HCT116 (cell line): Measurements from ENCODE around the gene PRKAR1A. TPM values are rescaled to one million over a fixed set of nuclear protein-coding genes. Genes with fewer than 3 reads are reported as not detected.

Experiments used
- ATAC-seq: fragments of 200-7000 bp; cut with Tn5 transposase; 2 replicates; pipeline ENCODE4 v1.9.1; 2020; ENCODE audit warnings: mild to moderate bottlenecking, moderate library complexity
- BruUV-seq: library from RNA; stranded (reverse); fragments of 400-500 nt; replicated peaks from 2 replicates; lab custom pipeline; 2021; lab: Mats Ljungman, UMichigan
- CTCF ChIA-PET: fragments of 300-600 bp; sonication (Branson Sonifier 250); formaldehyde crosslinking; loops from one replicate; lab custom pipeline; 2021; ENCODE audit warnings: antibody characterized with exemption; lab: Charles Lee
- POLR2A ChIA-PET: fragments of 300-600, 350-600 bp; sonication (Branson Sonifier 250); formaldehyde crosslinking; loops from one replicate; lab custom pipeline; 2021; ENCODE audit warnings: antibody characterized with exemption; lab: Charles Lee
- RAD21 ChIA-PET, 2 experiments: fragments of 300-600 bp; sonication (Branson Sonifier 250); formaldehyde crosslinking; loops; one replicate each; lab custom pipeline; 2023; ENCODE audit warnings: low total read pairs in 2 of 2; ENCODE audit not compliant: uncharacterized antibody in 2 of 2, unreplicated experiment in 2 of 2, low non-redundant PET in 1 of 2; lab: Charles Lee
- DNase-seq: peaks from one replicate; pipeline ENCODE4 v3.0.0-alpha.2; 2010; ENCODE audit warnings: low read depth, low spot score
- H2AFZ ChIP-seq: fragments of 200-600 bp; shearing (Covaris generic), sonication (generic); 2 replicates; pipeline ENCODE4 v1.6.1; 2017; ENCODE audit warnings: low read depth, mixed run types, mixed read lengths, antibody characterized with exemption, low read length; ENCODE audit not compliant: poor library complexity, severe bottlenecking
- H3K27ac ChIP-seq: 2 replicates; pipeline ENCODE4 v1.5.1; 2012; ENCODE audit warnings: low read depth, low read length
- H3K27me3 ChIP-seq: fragments of 200-600 bp; sonication (generic); 2 replicates; pipeline ENCODE4 v1.6.1; 2016; ENCODE audit warnings: mixed run types, low read length, mixed read lengths; ENCODE audit not compliant: insufficient read depth
- H3K36me3 ChIP-seq, 2 experiments: fragments of 200-500 bp in 1 of 2; fragments of 200-600 bp in 1 of 2; sonication (Bioruptor generic) in 1 of 2; sonication (generic) in 1 of 2; 2 replicates each; pipeline versions ENCODE4 v1.5.1 to v1.6.1; 2014 to 2016; ENCODE audit warnings: low read length in 2 of 2, inconsistent platforms in 1 of 2, mixed read lengths in 1 of 2, mixed run types in 1 of 2; ENCODE audit not compliant: insufficient read depth in 2 of 2, control insufficient read depth in 1 of 2
- H3K4me1 ChIP-seq, 2 experiments: fragments of 200-600 bp in 1 of 2; sonication (generic) in 1 of 2; 2 replicates each; pipeline versions ENCODE4 v1.5.1 to v1.6.1; 2012 to 2017; ENCODE audit warnings: low read length in 2 of 2, inconsistent platforms in 1 of 2, mild to moderate bottlenecking in 1 of 2, mixed read lengths in 1 of 2, mixed run types in 1 of 2, moderate library complexity in 1 of 2; ENCODE audit not compliant: insufficient read depth in 2 of 2, control insufficient read depth in 1 of 2
- H3K4me2 ChIP-seq: fragments of 200-600 bp; sonication (generic); 2 replicates; pipeline ENCODE4 v1.6.1; 2017; ENCODE audit warnings: mixed run types, low read length, mixed read lengths
- H3K4me3 ChIP-seq, 2 experiments: fragments of 200-600 bp in 1 of 2; sonication (generic) in 1 of 2; replicated peaks in 1 of 2; 2 replicates each; pipeline ENCODE4 v1.5.1; 2011 to 2016; ENCODE audit warnings: low read length in 2 of 2, control low read depth in 1 of 2, low read depth in 1 of 2, mild to moderate bottlenecking in 1 of 2, mixed read lengths in 1 of 2, mixed run types in 1 of 2
- H3K79me2 ChIP-seq: fragments of 200-600 bp; sonication (generic); 2 replicates; pipeline ENCODE4 v1.6.1; 2017; ENCODE audit warnings: mild to moderate bottlenecking, mixed run types, low read length, moderate library complexity, mixed read lengths; ENCODE audit not compliant: insufficient read depth
- H3K9ac ChIP-seq: fragments of 200-600 bp; sonication (generic); 2 replicates; pipeline ENCODE4 v1.6.1; 2016; ENCODE audit warnings: low read length, mixed read lengths
- H3K9me2 ChIP-seq: fragments of 200-600 bp; sonication (generic), shearing (Covaris generic); 2 replicates; pipeline ENCODE4 v1.6.1; 2017; ENCODE audit warnings: mixed run types, mild to moderate bottlenecking, moderate library complexity; ENCODE audit not compliant: insufficient read depth
- H3K9me3 ChIP-seq, 2 experiments: fragments of 200-500 bp in 1 of 2; fragments of 200-600 bp in 1 of 2; sonication (Bioruptor generic) in 1 of 2; sonication (generic) in 1 of 2; 2 replicates each; pipeline ENCODE4 v1.6.1; 2014 to 2017; ENCODE audit warnings: low read length in 2 of 2, mixed read lengths in 2 of 2, inconsistent platforms in 1 of 2, low read depth in 1 of 2, mild to moderate bottlenecking in 1 of 2, mixed run types in 1 of 2, moderate library complexity in 1 of 2; ENCODE audit not compliant: control insufficient read depth in 1 of 2, insufficient read depth in 1 of 2
- H4K20me1 ChIP-seq: fragments of 200-600 bp; sonication (generic), shearing (Covaris generic); 2 replicates; pipeline ENCODE4 v1.6.1; 2017; ENCODE audit warnings: mixed run types, mild to moderate bottlenecking, moderate library complexity; ENCODE audit not compliant: insufficient read depth
- CBX3 ChIP-seq: IDR thresholded peaks from 2 replicates; pipeline ENCODE4 v1.6.1; 2012; ENCODE audit warnings: low read depth
- EGR1 ChIP-seq: IDR thresholded peaks from 2 replicates; pipeline ENCODE4 v1.6.1; 2012; ENCODE audit warnings: low read depth
- ELF1 ChIP-seq: IDR thresholded peaks from 2 replicates; pipeline ENCODE4 v1.6.1; 2012; ENCODE audit warnings: low read depth, borderline replicate concordance
- JUND ChIP-seq: IDR thresholded peaks from 2 replicates; pipeline ENCODE4 v1.6.1; 2012
- POLR2A ChIP-seq: IDR thresholded peaks from 2 replicates; pipeline ENCODE4 v1.7.0; 2011; ENCODE audit warnings: borderline replicate concordance; ENCODE audit not compliant: insufficient read depth, insufficient read length; ENCODE audit errors: extremely low read depth
- POLR2AphosphoS5 ChIP-seq: IDR thresholded peaks from 2 replicates; pipeline ENCODE4 v1.6.1; 2011; ENCODE audit warnings: mild to moderate bottlenecking, low read depth, low read length, moderate library complexity
- SIN3A ChIP-seq: IDR thresholded peaks from 2 replicates; pipeline ENCODE4 v1.6.1; 2012; ENCODE audit warnings: low read depth
- TCF7L2 ChIP-seq: IDR thresholded peaks from 2 replicates; pipeline ENCODE4 v1.7.0; 2011; ENCODE audit warnings: borderline replicate concordance, inconsistent platforms; ENCODE audit not compliant: insufficient read depth, insufficient read length; ENCODE audit errors: extremely low read depth
- YY1 ChIP-seq: IDR thresholded peaks from 2 replicates; pipeline ENCODE4 v1.6.1; 2011; ENCODE audit warnings: low read length, low read depth, moderate library complexity, mild to moderate bottlenecking; ENCODE audit not compliant: insufficient replicate concordance; ENCODE audit errors: extremely low read depth
- ZFX ChIP-seq: fragments of 450-650 bp; IDR thresholded peaks from 2 replicates; pipeline ENCODE4 v1.6.1; 2017
- intact Hi-C: fragments of 100-400 bp; cut with micrococcal nuclease; formaldehyde crosslinking; loops from 2 replicates; pipeline ENCODE4 v1.10.0; 2022
- total RNA-seq: library from RNA; stranded (reverse); gene quantifications from one replicate; pipeline ENCODE4 v1.2.1, GENCODE V29; 2021; ENCODE audit not compliant: unreplicated experiment
- TF ChIP-seq, protein P1 (sequence below): IDR thresholded peaks from 2 replicates; pipeline ENCODE4 v1.6.1; 2012
- TF ChIP-seq, protein P2 (sequence below): IDR thresholded peaks from 2 replicates; pipeline ENCODE4 v1.6.1; 2011; ENCODE audit warnings: mild to moderate bottlenecking, low read length, moderate library complexity; ENCODE audit not compliant: insufficient replicate concordance; ENCODE audit errors: extremely low read depth
- TF ChIP-seq, protein P3 (sequence below): IDR thresholded peaks from 2 replicates; pipeline ENCODE4 v1.6.1; 2012; ENCODE audit warnings: low read depth
- TF ChIP-seq, protein P4 (sequence below): IDR thresholded peaks from 2 replicates; pipeline ENCODE4 v1.6.1; 2012

The PRKAR1A gene
- total RNA-seq, 1 experiment from 2014 or later: 295 TPM

DNA sequence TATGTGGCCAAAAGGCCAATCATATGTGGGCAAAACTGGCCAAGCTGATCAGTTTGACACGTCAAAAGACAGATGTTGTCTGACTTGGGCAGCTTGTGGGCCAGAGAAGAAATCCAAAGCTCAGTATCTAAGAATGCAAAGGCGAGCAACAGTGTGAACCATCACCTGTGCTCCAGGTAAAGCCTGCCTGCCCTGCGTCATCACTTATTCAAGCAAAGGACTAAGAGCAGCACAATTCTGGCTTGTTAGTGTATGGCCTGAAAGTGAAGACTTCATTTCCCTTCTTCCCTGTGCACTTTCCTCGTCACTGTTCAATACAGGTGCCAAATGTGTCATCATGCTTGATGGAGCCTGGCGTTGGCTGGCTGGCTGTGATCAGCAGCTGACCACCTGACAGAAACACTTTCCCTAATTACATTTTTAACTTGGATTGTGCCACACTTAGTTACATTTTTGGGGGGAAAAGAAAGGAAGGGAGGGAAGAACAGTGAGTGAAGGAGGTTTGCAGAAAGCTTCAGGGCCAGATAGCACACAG is 84.2 kb downstream of the PRKAR1A start:
- Histone ChIP-seq H3K9ac (no peak overlapping the region), H3K79me2 (no peaks in the 10 kb centered on the region), H3K4me2 (no peak overlapping the region), H4K20me1 (no peaks in the 10 kb centered on the region), H3K9me3 (no peaks in the 10 kb centered on the region), H3K4me1 (no peaks in the 10 kb centered on the region), H2AFZ (no peak overlapping the region), H3K27ac (no peak overlapping the region), H3K9me2 (no peaks in the 10 kb centered on the region), H3K36me3 (no peaks in the 10 kb centered on the region), H3K27me3 (no peaks in the 10 kb centered on the region), H3K4me3 (no peak overlapping the region)
- intact Hi-C loops: no loop called here
- ChIA-PET CTCF (no interaction called here), POLR2A (no interaction called here), RAD21 (no interaction called here)
- BruUV-seq: no TSS peak
- no peak for DNase-seq
- TF ChIP-seq CBX3 (no peak), JUND (no peak), POLR2AphosphoS5 (no peak), TCF7L2 (no peak), EGR1 (no peak), SIN3A (no peak), ZFX (no peak), POLR2A (no peak), ELF1 (no peak), YY1 (no peak)
- TF ChIP-seq, protein P1, sequence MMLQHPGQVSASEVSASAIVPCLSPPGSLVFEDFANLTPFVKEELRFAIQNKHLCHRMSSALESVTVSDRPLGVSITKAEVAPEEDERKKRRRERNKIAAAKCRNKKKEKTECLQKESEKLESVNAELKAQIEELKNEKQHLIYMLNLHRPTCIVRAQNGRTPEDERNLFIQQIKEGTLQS: no peak
- TF ChIP-seq, protein P2, sequence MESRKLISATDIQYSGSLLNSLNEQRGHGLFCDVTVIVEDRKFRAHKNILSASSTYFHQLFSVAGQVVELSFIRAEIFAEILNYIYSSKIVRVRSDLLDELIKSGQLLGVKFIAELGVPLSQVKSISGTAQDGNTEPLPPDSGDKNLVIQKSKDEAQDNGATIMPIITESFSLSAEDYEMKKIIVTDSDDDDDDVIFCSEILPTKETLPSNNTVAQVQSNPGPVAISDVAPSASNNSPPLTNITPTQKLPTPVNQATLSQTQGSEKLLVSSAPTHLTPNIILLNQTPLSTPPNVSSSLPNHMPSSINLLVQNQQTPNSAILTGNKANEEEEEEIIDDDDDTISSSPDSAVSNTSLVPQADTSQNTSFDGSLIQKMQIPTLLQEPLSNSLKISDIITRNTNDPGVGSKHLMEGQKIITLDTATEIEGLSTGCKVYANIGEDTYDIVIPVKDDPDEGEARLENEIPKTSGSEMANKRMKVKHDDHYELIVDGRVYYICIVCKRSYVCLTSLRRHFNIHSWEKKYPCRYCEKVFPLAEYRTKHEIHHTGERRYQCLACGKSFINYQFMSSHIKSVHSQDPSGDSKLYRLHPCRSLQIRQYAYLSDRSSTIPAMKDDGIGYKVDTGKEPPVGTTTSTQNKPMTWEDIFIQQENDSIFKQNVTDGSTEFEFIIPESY: no peak
- TF ChIP-seq, protein P3, sequence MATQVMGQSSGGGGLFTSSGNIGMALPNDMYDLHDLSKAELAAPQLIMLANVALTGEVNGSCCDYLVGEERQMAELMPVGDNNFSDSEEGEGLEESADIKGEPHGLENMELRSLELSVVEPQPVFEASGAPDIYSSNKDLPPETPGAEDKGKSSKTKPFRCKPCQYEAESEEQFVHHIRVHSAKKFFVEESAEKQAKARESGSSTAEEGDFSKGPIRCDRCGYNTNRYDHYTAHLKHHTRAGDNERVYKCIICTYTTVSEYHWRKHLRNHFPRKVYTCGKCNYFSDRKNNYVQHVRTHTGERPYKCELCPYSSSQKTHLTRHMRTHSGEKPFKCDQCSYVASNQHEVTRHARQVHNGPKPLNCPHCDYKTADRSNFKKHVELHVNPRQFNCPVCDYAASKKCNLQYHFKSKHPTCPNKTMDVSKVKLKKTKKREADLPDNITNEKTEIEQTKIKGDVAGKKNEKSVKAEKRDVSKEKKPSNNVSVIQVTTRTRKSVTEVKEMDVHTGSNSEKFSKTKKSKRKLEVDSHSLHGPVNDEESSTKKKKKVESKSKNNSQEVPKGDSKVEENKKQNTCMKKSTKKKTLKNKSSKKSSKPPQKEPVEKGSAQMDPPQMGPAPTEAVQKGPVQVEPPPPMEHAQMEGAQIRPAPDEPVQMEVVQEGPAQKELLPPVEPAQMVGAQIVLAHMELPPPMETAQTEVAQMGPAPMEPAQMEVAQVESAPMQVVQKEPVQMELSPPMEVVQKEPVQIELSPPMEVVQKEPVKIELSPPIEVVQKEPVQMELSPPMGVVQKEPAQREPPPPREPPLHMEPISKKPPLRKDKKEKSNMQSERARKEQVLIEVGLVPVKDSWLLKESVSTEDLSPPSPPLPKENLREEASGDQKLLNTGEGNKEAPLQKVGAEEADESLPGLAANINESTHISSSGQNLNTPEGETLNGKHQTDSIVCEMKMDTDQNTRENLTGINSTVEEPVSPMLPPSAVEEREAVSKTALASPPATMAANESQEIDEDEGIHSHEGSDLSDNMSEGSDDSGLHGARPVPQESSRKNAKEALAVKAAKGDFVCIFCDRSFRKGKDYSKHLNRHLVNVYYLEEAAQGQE: no peak
- TF ChIP-seq, protein P4, sequence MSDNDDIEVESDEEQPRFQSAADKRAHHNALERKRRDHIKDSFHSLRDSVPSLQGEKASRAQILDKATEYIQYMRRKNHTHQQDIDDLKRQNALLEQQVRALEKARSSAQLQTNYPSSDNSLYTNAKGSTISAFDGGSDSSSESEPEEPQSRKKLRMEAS: no peak
- ATAC-seq: no peak
